Measurements from ENCODE around the gene HMGCS1. TPM values are rescaled to one million over a fixed set of nuclear protein-coding genes. Genes with fewer than 3 reads are reported as not detected.
"Not testable (repeated sequence)": the region's sequence is repeated elsewhere in the genome, so short reads cannot be mapped to it uniquely, and the experiment has no call there.

Gene HMGCS1
- 35.4 and 37.4 TPM in 2 replicates for total RNA-seq (2014; rRNA removed; shearing (Covaris generic))
- 26.1 and 38.8 TPM in 2 replicates for polyA plus RNA-seq (2015; cell fraction: cytosol; rRNA removed)
- 68.4 and 90.0 TPM in 2 replicates for polyA plus RNA-seq (2015; cell fraction: nucleus; rRNA removed)

DNA sequence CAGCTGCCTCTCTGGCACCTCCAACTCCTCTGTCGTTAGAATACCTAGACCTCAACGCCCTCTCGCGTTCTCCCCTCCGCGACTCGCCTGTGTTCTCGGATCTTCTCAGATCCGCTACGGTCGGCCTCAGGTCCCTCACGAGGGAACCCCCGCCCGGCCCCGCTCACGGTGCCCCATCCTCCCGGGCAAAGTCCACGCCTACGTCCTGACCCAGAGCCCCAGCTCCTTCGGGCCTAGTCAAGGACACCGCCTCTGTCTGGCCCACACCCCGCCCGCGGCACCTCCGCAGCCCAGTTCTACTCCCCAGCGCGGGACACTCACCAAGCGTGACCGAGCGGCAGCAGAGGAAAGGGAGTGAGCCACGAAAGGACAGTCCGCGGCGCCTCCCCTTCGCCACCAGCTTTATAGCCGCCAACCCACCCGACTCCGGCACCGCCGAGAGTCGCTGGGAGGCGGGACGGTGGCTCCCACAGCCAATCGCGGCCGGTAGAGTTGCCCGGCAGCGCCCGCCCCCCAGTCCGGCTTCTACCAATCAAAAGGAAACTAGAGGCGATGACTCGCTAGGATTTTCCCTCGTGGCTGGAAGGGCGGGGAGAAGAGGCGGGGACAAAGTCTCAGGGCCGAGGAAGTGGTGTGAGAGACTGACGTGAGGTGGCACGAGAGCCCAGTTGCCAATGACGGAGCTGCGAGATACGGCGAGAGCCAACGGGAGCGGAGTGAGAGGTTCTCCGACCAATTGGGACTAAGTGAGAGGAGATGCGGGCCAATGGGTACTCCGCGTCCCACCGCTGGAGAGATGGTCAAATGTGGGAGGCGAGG, at the start of gene HMGCS1:
TSS of gene HMGCS1 (minus strand) at position 378 of the 819 bp plus-strand sequence. CDS start 14,447 bp downstream, outside the sequence.
- in situ Hi-C loops (cut with HindIII; ENCODE audit: low pct_unique_long_range_greater_than_20kb, low sequenced_read_pairs), result no loop called here

DNA sequence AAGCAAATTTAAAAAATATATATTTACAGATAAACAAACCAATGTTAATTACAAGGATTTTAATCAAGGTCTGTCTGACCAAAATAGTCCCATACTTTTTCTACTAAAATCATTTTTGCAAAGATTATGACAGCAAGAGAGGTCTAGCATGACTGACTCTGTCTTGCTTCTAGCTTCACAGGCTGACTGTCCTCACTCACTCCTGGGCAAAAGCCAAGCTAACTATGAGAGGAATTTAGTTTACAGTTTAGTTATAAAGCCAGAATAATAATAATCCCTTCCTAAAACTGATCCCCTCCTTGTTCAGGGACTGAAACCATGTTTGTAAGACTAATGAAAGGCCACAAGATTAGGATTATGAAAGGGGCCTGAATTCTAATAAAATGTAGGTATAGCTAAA, 45.5 kb upstream of the HMGCS1 start:
- in situ Hi-C loops (cut with HindIII; ENCODE audit: low pct_unique_long_range_greater_than_20kb, low sequenced_read_pairs), result no loop called here

More for the DNA sequence above, at the start of gene HMGCS1:
- peak; percentile 100 for DNase-seq (ENCODE audit: low read depth, low spot score)

DNA sequence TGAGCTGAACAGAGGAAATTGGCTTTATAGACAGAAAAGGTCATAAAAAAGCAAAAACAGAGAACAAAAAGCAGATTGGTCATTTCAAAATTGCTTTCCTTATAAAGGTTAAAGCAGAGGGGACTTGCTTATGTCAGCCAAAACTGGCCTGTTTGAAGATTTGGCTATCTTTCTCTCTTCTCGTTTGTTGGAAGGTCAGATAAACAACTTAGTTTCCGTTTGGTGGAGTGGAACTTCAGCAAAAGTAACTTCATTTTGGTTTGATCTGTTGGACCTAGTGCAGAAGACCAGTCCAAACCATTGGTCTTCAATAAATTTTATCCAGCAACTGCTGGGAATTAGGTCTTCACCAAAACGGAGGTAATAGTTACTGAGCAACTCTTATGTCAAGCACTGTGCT, 45.1 kb upstream of the HMGCS1 start:
- in situ Hi-C loops (cut with HindIII; ENCODE audit: low pct_unique_long_range_greater_than_20kb, low sequenced_read_pairs), result no loop called here
- DNase-seq (ENCODE audit: low read depth, low spot score), result no peak

More for the DNA sequence above, 45.5 kb upstream of the HMGCS1 start:
- DNase-seq (ENCODE audit: low read depth, low spot score), result no peak

DNA sequence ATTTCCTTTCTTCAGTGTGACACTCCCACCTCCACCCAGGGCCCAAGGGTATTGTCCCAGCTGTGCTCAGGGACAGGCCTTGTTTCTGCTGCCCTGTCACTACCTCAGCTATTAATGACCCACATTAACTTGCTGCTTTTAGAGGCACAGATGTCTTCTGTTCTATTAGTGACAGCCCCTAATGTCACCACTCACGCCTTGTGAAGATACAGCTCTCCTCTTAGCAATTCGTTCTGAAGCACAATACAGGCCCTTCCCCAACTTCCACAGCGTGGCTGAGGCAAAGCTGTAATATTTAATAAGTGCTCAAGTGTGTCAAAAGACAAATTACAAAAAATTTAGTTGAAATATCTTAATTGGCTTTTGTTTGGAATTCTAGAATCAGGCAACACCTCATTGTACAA, 44.7 kb upstream of the HMGCS1 start:
- in situ Hi-C loops (cut with HindIII; ENCODE audit: low pct_unique_long_range_greater_than_20kb, low sequenced_read_pairs), result no loop called here
- DNase-seq (ENCODE audit: low read depth, low spot score), result no peak

DNA sequence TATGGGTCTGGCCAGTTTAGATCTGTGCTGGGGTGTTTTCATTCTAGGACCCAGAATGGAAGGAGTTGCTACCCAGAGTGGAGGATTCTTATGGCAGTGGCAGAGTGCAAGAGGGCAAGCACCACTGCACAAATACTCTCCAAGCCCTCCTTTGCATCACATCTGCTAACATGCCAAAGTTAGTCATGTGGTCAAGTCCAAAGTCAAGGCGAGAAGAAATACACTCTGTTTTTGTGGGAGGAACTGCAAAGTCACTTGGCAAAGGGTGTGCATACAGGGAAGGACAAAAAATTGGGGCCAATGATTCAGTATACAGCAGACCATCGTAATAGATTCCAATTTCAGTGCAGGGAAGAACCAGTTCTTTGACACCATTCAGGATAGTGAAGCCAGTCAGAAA, 43.9 kb upstream of the HMGCS1 start:
- no peak for DNase-seq (ENCODE audit: low read depth, low spot score)
- in situ Hi-C loops (cut with HindIII; ENCODE audit: low pct_unique_long_range_greater_than_20kb, low sequenced_read_pairs), result no loop called here

DNA sequence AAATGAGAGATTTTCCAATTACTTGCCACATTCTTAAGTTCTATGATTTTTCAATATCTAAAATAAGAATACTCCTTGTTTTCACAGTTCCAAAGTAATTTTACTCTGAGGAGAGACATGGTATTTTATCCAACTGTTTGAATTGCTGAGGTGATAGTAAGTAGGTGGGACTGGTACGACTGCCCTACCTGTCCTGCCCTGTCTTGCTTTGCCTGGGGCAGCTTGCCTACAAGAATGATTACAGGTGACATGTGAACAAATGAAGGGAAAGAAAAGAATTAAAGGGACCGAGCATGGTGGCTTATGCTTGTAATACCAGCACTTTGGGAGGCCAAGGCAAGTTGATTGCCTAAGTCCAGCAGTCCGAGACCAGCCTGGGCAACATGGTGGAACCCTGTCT, 41.6 kb upstream of the HMGCS1 start:
- DNase-seq (ENCODE audit: low read depth, low spot score), result no peak
- in situ Hi-C loops (cut with HindIII; ENCODE audit: low pct_unique_long_range_greater_than_20kb, low sequenced_read_pairs), result no loop called here

DNA sequence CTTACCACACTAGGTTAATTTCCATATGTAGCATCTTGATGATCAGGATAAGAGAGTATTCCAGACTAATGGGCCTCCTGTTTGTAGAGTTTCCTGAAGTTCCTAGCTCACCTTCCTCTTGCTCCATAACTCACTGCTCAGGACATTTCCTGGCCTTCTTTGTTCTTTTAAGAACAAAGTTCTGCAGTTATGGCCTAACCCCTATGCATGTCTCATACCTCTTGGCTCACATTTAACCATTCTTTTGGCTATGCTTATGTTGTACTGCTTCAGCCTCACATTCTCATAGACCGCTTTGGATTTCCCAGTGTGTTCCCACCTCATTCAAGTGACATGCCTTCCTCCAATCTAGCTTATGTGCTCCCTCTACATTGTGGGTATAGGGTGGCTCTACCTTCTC, 40.5 kb upstream of the HMGCS1 start:
- in situ Hi-C loops (cut with HindIII; ENCODE audit: low pct_unique_long_range_greater_than_20kb, low sequenced_read_pairs), result no loop called here
- no peak for DNase-seq (ENCODE audit: low read depth, low spot score)

DNA sequence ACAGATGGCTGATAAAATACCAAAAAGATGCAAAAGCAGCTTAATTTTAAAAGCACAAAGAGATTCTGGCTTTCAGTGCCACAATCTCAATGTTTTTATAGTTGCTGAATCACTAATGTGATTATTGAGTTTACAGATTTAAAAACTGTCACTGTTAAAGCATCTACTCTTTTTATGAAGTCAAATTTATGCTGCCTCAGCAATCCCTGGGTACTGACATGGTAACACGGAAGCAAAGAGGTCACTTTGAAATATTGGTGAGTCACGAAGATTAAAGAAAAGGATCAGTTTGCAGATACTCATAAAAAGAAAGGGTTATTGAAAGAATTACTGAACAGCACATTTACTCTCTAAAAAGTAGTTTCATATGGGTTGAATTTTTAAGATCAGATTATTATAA, 39.7 kb upstream of the HMGCS1 start:
- in situ Hi-C loops (cut with HindIII; ENCODE audit: low pct_unique_long_range_greater_than_20kb, low sequenced_read_pairs), result no loop called here
- no peak for DNase-seq (ENCODE audit: low read depth, low spot score)

DNA sequence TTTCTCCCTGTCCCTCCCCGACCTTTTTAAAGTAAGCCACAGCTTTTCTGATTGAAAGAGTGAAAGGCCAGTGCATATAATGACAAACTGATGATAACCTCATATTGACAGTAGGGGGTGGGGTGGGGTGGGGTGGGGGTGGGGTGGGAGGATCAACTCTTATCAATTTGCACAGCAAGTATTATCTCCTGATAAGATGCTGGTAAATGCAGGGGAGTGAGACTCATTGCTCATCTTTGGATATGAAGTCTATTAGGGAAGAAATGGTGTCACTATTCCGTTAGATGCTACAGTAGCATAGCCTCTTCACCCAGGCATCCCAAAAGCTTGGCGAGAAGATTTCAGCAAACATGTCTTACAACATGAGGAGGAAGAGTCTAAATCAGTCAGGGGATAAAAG, 38.9 kb upstream of the HMGCS1 start:
- in situ Hi-C loops (cut with HindIII; ENCODE audit: low pct_unique_long_range_greater_than_20kb, low sequenced_read_pairs), result no loop called here

DNA sequence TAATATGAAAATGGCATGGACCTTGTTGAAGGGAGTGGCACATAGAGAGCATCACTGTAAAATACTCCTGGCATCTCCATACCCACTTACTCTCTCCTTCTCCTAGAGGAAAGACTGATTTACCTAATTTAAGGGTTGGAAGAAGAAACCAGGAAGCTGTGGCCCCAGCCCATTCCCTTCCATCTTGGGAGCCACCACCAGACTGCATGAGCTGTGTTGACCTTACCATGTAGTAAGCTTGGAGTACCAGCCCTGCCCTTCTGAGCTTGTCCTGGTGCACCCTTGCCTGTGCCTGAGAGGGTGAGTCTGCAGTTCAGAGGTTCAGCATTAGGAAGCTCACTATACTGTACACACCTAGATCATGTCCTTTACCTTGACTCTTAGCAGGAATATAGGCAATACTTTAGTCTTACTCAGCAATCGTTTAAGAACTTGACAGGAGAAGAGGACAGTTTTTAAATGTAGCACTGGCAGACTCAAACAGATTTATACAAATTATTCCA, 35.7 kb upstream of the HMGCS1 start:
- in situ Hi-C loops (cut with HindIII; ENCODE audit: low pct_unique_long_range_greater_than_20kb, low sequenced_read_pairs), result no loop called here
- DNase-seq (ENCODE audit: low read depth, low spot score), result no peak

More for the DNA sequence above, 38.9 kb upstream of the HMGCS1 start:
- no peak for DNase-seq (ENCODE audit: low read depth, low spot score)

DNA sequence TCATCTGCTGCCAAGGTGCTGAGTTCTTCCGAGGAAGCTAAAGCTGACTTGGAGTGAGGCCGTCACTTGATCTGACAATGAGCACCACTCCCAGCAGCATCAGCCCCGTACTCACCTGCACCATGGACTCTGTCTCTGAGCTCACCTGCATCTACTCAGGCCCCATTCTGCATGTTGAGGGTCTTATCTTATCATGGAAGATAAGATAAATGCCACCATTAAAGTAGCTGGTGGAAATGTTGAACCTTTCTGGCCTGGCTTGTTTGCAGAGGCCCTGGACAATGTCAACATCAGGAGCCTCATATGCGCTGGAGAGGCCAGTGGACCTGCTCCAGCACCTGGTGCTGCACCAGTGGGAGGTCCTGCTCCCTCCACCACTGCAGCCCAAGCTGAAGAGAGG, 35.0 kb upstream of the HMGCS1 start:
- in situ Hi-C loops (cut with HindIII; ENCODE audit: low pct_unique_long_range_greater_than_20kb, low sequenced_read_pairs), result no loop called here
- no peak for DNase-seq (ENCODE audit: low read depth, low spot score)

DNA sequence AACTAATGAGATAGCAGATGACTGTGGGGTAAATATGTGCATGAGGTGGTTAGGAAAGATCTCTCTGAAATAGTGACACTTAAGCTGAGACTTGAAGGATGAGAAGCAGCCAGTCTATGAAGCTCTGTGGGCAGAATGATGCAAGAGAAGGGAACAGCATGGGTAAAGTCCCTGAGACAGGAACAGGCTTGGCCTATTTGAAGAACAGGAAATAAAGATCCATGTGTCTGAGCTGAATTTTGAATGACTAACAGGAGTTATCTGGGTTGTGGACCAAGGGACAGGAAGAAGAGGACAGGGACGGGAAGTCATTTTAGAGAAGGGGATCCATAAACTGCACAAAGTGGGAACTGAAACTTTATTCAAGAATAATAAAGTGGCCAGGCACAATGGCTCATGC, 25.6 kb upstream of the HMGCS1 start:
- in situ Hi-C loops (cut with HindIII; ENCODE audit: low pct_unique_long_range_greater_than_20kb, low sequenced_read_pairs), result no loop called here
- DNase-seq (ENCODE audit: low read depth, low spot score), result no peak

DNA sequence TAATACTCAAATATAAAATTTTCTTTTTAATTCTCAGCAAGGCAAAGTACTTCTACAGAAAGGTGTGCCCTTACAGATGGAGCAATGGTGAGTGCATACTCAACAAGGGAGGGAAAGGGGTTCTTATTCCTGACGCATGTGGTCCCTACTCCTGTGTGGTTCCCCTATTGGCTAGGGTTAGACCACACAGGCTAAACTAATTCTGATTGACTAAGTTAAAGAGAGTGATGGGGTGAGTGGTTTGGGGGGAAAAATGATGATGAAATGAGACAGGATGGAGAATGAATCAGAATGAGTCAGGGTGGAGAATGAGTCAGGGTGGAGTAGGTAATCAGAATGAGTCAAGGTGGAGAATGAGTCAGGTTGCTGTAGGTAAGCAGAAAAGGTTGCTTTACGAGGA, 22.9 kb upstream of the HMGCS1 start:
- no peak for DNase-seq (ENCODE audit: low read depth, low spot score)
- in situ Hi-C loops (cut with HindIII; ENCODE audit: low pct_unique_long_range_greater_than_20kb, low sequenced_read_pairs), result no loop called here

DNA sequence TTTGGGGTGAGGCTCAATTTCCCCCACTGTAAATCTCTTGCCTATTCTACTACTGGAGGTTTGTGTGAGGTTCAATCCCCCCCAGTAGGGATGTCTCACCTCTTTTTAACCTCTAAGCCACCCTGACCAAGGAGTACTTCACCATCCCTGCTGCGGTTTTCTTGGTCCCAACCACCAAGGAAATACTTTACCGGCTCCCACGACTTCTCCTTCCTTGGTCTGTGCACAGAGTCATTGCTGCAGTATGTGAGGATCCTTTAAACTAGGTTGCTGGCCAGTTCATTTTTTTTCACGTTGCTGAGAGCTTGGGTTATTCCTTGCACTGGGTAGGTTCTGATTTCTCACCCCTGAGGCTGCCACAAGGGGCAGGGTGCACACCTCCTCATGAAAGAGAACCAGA, 22.5 kb upstream of the HMGCS1 start:
- in situ Hi-C loops (cut with HindIII; ENCODE audit: low pct_unique_long_range_greater_than_20kb, low sequenced_read_pairs), result no loop called here
- DNase-seq (ENCODE audit: low read depth, low spot score), result no peak

DNA sequence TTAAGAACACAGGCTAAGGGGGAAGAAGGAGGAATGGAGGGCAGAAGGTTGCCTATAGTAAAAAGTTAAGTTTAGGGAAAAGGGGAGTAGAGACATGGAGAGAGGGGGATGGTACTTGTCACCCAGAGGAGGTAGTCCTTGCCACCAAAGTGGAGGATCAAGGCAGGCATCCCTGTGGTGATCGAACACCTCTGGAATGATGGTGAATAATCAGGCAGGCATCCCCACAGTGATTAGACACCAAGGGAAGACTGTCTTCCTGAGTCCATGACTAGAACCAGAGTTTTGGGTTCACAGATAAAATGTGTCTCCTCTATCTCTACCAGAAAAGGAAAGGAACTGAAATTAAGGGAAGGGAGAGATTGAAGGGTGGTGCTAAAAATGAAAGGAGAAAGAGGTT, 19.2 kb upstream of the HMGCS1 start:
- in situ Hi-C loops (cut with HindIII; ENCODE audit: low pct_unique_long_range_greater_than_20kb, low sequenced_read_pairs), result no loop called here
- DNase-seq (ENCODE audit: low read depth, low spot score), result no peak

DNA sequence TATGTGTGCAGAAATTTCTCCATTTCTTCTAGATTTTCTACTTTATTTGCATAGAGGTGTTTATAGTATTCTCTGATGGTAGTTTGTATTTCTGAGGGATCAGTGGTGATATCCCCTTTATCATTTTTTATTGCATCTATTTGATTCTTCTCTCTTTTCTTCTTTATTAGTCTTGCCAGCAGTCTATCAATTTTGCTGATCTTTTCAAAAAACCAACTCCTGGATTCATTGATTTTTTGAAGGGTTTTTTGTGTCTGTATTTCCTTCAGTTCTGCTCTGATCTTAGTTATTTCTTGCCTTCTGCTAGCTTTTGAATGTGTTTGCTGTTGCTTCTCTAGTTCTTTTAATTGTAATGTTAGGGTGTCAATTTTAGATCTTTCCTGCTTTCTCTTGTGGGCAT, 12.4 kb upstream of the HMGCS1 start:
- DNase-seq (ENCODE audit: low read depth, low spot score); in situ Hi-C loops (cut with HindIII; ENCODE audit: low pct_unique_long_range_greater_than_20kb, low sequenced_read_pairs): not testable (repeated sequence)

DNA sequence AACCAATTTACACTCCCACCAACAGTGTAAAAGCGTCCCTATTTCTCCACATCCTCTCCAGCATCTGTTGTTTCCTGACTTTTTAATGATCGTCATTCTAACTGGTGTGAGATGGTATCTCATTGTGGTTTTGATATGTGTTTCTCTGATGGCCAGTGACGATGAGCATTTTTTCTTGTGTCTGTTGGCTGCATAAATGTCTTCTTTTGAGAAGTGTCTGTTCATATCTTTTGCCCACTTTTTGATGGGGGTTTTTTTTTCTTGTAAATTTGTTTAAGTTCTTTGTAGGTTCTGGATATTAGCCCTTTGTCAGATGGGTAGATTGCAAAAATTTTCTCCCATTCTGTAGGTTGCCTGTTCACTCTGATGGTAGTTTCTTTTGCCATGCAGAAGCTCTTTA, 10.3 kb upstream of the HMGCS1 start:
- in situ Hi-C loops (cut with HindIII; ENCODE audit: low pct_unique_long_range_greater_than_20kb, low sequenced_read_pairs); DNase-seq (ENCODE audit: low read depth, low spot score): not testable (repeated sequence)

DNA sequence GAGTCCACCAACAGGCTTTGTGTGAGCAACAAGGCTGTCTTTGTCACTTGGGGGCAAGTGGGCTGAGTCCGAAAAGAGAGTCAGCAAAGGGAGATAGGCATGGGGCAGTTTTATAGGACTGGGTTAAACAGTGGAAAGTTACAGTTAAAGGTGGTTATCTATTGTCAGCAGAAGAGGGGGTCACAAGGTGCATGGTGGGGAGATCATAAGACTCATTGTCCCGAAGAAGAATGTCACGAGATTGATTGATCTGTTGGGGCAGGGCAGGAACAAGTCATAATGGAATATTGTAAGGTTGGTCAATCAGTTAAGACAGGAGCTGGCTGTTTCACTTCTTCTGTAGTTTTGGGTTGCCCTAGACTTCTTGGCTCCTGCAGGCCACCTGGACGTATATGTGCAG, 7.6 kb upstream of the HMGCS1 start:
- in situ Hi-C loops (cut with HindIII; ENCODE audit: low pct_unique_long_range_greater_than_20kb, low sequenced_read_pairs), result no loop called here
- DNase-seq (ENCODE audit: low read depth, low spot score), result peak; percentile 11

DNA sequence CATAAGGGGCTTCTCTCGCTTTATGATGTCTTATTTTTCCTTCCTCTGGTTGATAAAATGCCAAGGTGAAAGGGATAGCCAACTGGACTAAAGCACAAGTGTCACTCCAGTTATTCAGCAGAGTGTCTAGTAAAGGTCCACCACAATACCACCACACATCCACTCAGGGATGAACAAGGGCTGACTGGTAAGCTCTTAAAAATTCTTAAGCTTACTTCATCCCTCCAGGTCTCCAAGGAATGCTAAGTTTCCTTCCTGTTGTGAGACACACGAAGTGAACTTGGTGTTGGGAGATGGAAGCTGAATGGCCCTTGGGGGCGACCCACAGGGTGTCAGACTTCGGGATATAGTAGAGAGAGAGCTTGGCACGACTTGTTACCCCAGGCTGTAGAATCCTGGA, 3.2 kb upstream of the HMGCS1 start:
- no peak for DNase-seq (ENCODE audit: low read depth, low spot score)
- in situ Hi-C loops (cut with HindIII; ENCODE audit: low pct_unique_long_range_greater_than_20kb, low sequenced_read_pairs), result no loop called here
